ENCODE data around the gene EBPL. TPM values are rescaled to one million over a fixed set of nuclear protein-coding genes. Genes with fewer than 3 reads are reported as not detected.

EBPL gene
- polyA plus RNA-seq, 1 donor (not counting 4 experiments of a cell fraction or from before 2014, with no cell fraction given) = 107 TPM

- FAIRE-seq (no peak), DNase-seq (ENCODE audit: low read depth, low spot score) (no peak)
- Histone ChIP-seq H3K9me1 (ENCODE audit: control insufficient read depth, extremely low read depth, insufficient read depth, low read length) (no peaks in the 10 kb centered on the region), H4K20me1 (ENCODE audit: control insufficient read depth, extremely low read depth, insufficient read depth, low read length) (no peaks in the 10 kb centered on the region), H3K4me2 (ENCODE audit: control insufficient read depth, extremely low read depth, insufficient read depth, low read depth, low read length) (no peak overlapping the region), H3K9me3 (ENCODE audit: control insufficient read depth, low read depth, low read length) (no peaks in the 10 kb centered on the region), H3K27me3 (ENCODE audit: control insufficient read depth, extremely low read depth, insufficient read depth, low read length) (no peaks in the 10 kb centered on the region), H3K4me1 (ENCODE audit: control insufficient read depth, extremely low read depth, insufficient read depth, low read length) (peaks cover 2% of the 10 kb centered on the region), H3K36me3 (ENCODE audit: control insufficient read depth in 2 of 2, extremely low read depth in 1 of 2, insufficient read depth in 2 of 2, low read length in 2 of 2) (no peaks in the 10 kb centered on the region), H3K9ac (ENCODE audit: control insufficient read depth, extremely low read depth, insufficient read depth, low read length) (no peak overlapping the region), H3K27ac (ENCODE audit: control insufficient read depth, insufficient read depth, low read length) (no peak overlapping the region), H2AFZ (ENCODE audit: control insufficient read depth, low read length) (no peak overlapping the region), H3K4me3 (ENCODE audit: control insufficient read depth in 2 of 3, extremely low read depth in 1 of 3, insufficient read depth in 2 of 3, low read depth in 1 of 3, low read length in 3 of 3) (no peak overlapping the region), H3K79me2 (ENCODE audit: control insufficient read depth, insufficient read depth, low read length) (peaks cover 14% of the 10 kb centered on the region)
- dilution Hi-C loops (cut with MboI; ENCODE audit: extremely low pct_ligation_motif_present, low sequenced_read_pairs) = no loop called here
- no peak for TF ChIP-seq EZH2 (IDR thresholded peaks at IDR 0.05; ENCODE audit: low read length)
These were observed 3.2 kb upstream of the EBPL start for GRCh38 chr13:49694446-49694845.

GRCh38 chr13:49693877-49694276 is 2.6 kb upstream of the EBPL start:
- H3K9me1 ChIP-seq (ENCODE audit: control insufficient read depth, extremely low read depth, insufficient read depth, low read length) = no peaks in the 10 kb centered on the region
- no peaks in the 10 kb centered on the region for H3K36me3 ChIP-seq (ENCODE audit: control insufficient read depth in 2 of 2, extremely low read depth in 1 of 2, insufficient read depth in 2 of 2, low read length in 2 of 2)
- TF ChIP-seq CTCF (optimal IDR thresholded peaks at IDR 0.05 in 1 of 3, IDR thresholded peaks at IDR 0.05 in 1 of 3, conservative IDR thresholded peaks at IDR 0.05 in 1 of 3; ENCODE audit: extremely low read depth in 1 of 3, insufficient read depth in 2 of 3, low read length in 3 of 3) (no peak), EZH2 (IDR thresholded peaks at IDR 0.05; ENCODE audit: low read length) (no peak)
- dilution Hi-C loops (cut with MboI; ENCODE audit: extremely low pct_ligation_motif_present, low sequenced_read_pairs) = no loop called here
- H3K4me3 ChIP-seq (ENCODE audit: control insufficient read depth in 2 of 3, extremely low read depth in 1 of 3, insufficient read depth in 2 of 3, low read depth in 1 of 3, low read length in 3 of 3) = no peak overlapping the region
- peaks cover 7% of the 10 kb centered on the region for H3K4me1 ChIP-seq (ENCODE audit: control insufficient read depth, extremely low read depth, insufficient read depth, low read length)
- peaks cover 20% of the 10 kb centered on the region for H3K79me2 ChIP-seq (ENCODE audit: control insufficient read depth, insufficient read depth, low read length)
- H4K20me1 ChIP-seq (ENCODE audit: control insufficient read depth, extremely low read depth, insufficient read depth, low read length) = no peaks in the 10 kb centered on the region
- no peak for FAIRE-seq
- no peak overlapping the region for H2AFZ ChIP-seq (ENCODE audit: control insufficient read depth, low read length)
- no peaks in the 10 kb centered on the region for H3K9me3 ChIP-seq (ENCODE audit: control insufficient read depth, low read depth, low read length)
- H3K9ac ChIP-seq (ENCODE audit: control insufficient read depth, extremely low read depth, insufficient read depth, low read length) = no peak overlapping the region
- no peak for DNase-seq (ENCODE audit: low read depth, low spot score)
- no peaks in the 10 kb centered on the region for H3K27me3 ChIP-seq (ENCODE audit: control insufficient read depth, extremely low read depth, insufficient read depth, low read length)
- H3K4me2 ChIP-seq (ENCODE audit: control insufficient read depth, extremely low read depth, insufficient read depth, low read depth, low read length) = no peak overlapping the region
- H3K27ac ChIP-seq (ENCODE audit: control insufficient read depth, insufficient read depth, low read length) = no peak overlapping the region

- Histone ChIP-seq H3K9me1 (ENCODE audit: control insufficient read depth, extremely low read depth, insufficient read depth, low read length) (no peaks in the 10 kb centered on the region), H3K9me3 (ENCODE audit: control insufficient read depth, low read depth, low read length) (no peaks in the 10 kb centered on the region), H3K4me3 (ENCODE audit: control insufficient read depth in 2 of 3, extremely low read depth in 1 of 3, insufficient read depth in 2 of 3, low read depth in 1 of 3, low read length in 3 of 3) (no peak overlapping the region), H3K79me2 (ENCODE audit: control insufficient read depth, insufficient read depth, low read length) (peaks cover 24% of the 10 kb centered on the region), H3K4me2 (ENCODE audit: control insufficient read depth, extremely low read depth, insufficient read depth, low read depth, low read length) (no peak overlapping the region), H2AFZ (ENCODE audit: control insufficient read depth, low read length) (no peak overlapping the region), H3K9ac (ENCODE audit: control insufficient read depth, extremely low read depth, insufficient read depth, low read length) (no peak overlapping the region), H3K4me1 (ENCODE audit: control insufficient read depth, extremely low read depth, insufficient read depth, low read length) (peaks cover 7% of the 10 kb centered on the region), H4K20me1 (ENCODE audit: control insufficient read depth, extremely low read depth, insufficient read depth, low read length) (no peaks in the 10 kb centered on the region), H3K36me3 (ENCODE audit: control insufficient read depth in 2 of 2, extremely low read depth in 1 of 2, insufficient read depth in 2 of 2, low read length in 2 of 2) (no peaks in the 10 kb centered on the region), H3K27me3 (ENCODE audit: control insufficient read depth, extremely low read depth, insufficient read depth, low read length) (no peaks in the 10 kb centered on the region), H3K27ac (ENCODE audit: control insufficient read depth, insufficient read depth, low read length) (no peak overlapping the region)
- DNase-seq (ENCODE audit: low read depth, low spot score) (no peak), FAIRE-seq (no peak)
- no peak for TF ChIP-seq CTCF (optimal IDR thresholded peaks at IDR 0.05 in 1 of 3, IDR thresholded peaks at IDR 0.05 in 1 of 3, conservative IDR thresholded peaks at IDR 0.05 in 1 of 3; ENCODE audit: extremely low read depth in 1 of 3, insufficient read depth in 2 of 3, low read length in 3 of 3)
- TF ChIP-seq EZH2 (IDR thresholded peaks at IDR 0.05; ENCODE audit: low read length) = no peak
- dilution Hi-C loops (cut with MboI; ENCODE audit: extremely low pct_ligation_motif_present, low sequenced_read_pairs) = no loop called here
These were observed 2.0 kb upstream of the EBPL start for GRCh38 chr13:49693191-49693733.
